Panc1 (cell line): ENCODE results near the gene TIMM17A. TPM values are rescaled to one million over a fixed set of nuclear protein-coding genes. Genes with fewer than 3 reads are reported as not detected.

Experiments
- ATAC-seq: fragments of 200-7000 bp; cut with Tn5 transposase; 2 replicates; pipeline ENCODE4 v1.9.1; 2020; ENCODE audit warnings: mild to moderate bottlenecking, moderate library complexity
- BruUV-seq: library from RNA; stranded (reverse); fragments of 400-500 nt; replicated peaks from 2 replicates; lab custom pipeline; 2021; lab: Mats Ljungman, UMichigan
- CTCF ChIA-PET: fragments of 300-600 bp; sonication (Branson Sonifier 250); formaldehyde crosslinking; loops from one replicate; lab custom pipeline; 2022; ENCODE audit warnings: antibody characterized with exemption; lab: Charles Lee
- POLR2A ChIA-PET: fragments of 300-600 bp; sonication (Branson Sonifier 250); formaldehyde crosslinking; loops from one replicate; lab custom pipeline; 2022; ENCODE audit warnings: antibody characterized with exemption; lab: Charles Lee
- DNase-seq: peaks from one replicate; pipeline ENCODE4 v3.0.0-alpha.2; 2010; ENCODE audit warnings: low read depth, low spot score
- H3K27ac ChIP-seq: 2 replicates; pipeline ENCODE4 v1.5.1; 2011; ENCODE audit warnings: mild to moderate bottlenecking, low read length, inconsistent platforms
- H3K27me3 ChIP-seq: fragments of 200-500 bp; sonication (Bioruptor generic); 2 replicates; pipeline ENCODE4 v1.6.0; 2014; ENCODE audit warnings: low read length, inconsistent platforms; ENCODE audit not compliant: control insufficient read depth, insufficient read depth
- H3K36me3 ChIP-seq: fragments of 200-500 bp; sonication (Bioruptor generic); 2 replicates; pipeline ENCODE4 v1.5.1; 2014; ENCODE audit warnings: inconsistent platforms, mild to moderate bottlenecking, low read length, moderate library complexity; ENCODE audit not compliant: control insufficient read depth, insufficient read depth
- H3K4me1 ChIP-seq: 2 replicates; pipeline ENCODE4 v1.5.1; 2011; ENCODE audit warnings: inconsistent platforms, mild to moderate bottlenecking, low read length, moderate library complexity; ENCODE audit not compliant: control insufficient read depth, insufficient read depth
- H3K4me3 ChIP-seq, 2 experiments: 2 replicates each; pipeline ENCODE4 v1.5.1; 2011 to 2012; ENCODE audit warnings: low read depth in 2 of 2, low read length in 2 of 2, mild to moderate bottlenecking in 2 of 2, inconsistent platforms in 1 of 2, moderate library complexity in 1 of 2
- H3K9me3 ChIP-seq: fragments of 200-500 bp; sonication (Bioruptor generic); 2 replicates; pipeline ENCODE4 v1.5.1; 2014; ENCODE audit warnings: low read depth, mild to moderate bottlenecking, inconsistent platforms, low read length, moderate library complexity; ENCODE audit not compliant: control insufficient read depth, insufficient read depth
- CTCF ChIP-seq: fragments of 450-650 bp; IDR thresholded peaks from 2 replicates; pipeline ENCODE4 v1.5.1; 2017; ENCODE audit warnings: mild to moderate bottlenecking
- POLR2AphosphoS5 ChIP-seq: IDR thresholded peaks from 2 replicates; pipeline ENCODE4 v1.6.1; 2012; ENCODE audit warnings: mild to moderate bottlenecking, low read depth, low read length, moderate library complexity
- REST ChIP-seq, 2 experiments: IDR thresholded peaks; 2 replicates each; pipeline ENCODE4 v1.6.1; 2011 to 2012; ENCODE audit warnings: low read depth in 2 of 2, control low read depth in 1 of 2, low read length in 1 of 2, mild to moderate bottlenecking in 1 of 2, moderate library complexity in 1 of 2; ENCODE audit not compliant: insufficient read depth in 1 of 2
- SIN3A ChIP-seq: IDR thresholded peaks from 2 replicates; pipeline ENCODE4 v1.6.1; 2012; ENCODE audit warnings: low read depth, mild to moderate bottlenecking, low read length, moderate library complexity, borderline replicate concordance; ENCODE audit not compliant: insufficient read depth
- TCF7L2 ChIP-seq: IDR thresholded peaks from 2 replicates; pipeline ENCODE4 v1.6.1; 2011; ENCODE audit warnings: mild to moderate bottlenecking, low read depth, low read length, inconsistent platforms
- in situ Hi-C: cut with HindIII; loops from 2 replicates; pipeline ENCODE4 v1.10.0; 2016; ENCODE audit warnings: low sequenced_read_pairs, low pct_unique_long_range_greater_than_20kb
- intact Hi-C: fragments of 100-400 bp; cut with micrococcal nuclease; formaldehyde crosslinking; loops from one replicate; pipeline ENCODE4 v1.10.0; 2022; ENCODE audit not compliant: unreplicated experiment
- total RNA-seq: library from RNA; stranded (reverse); gene quantifications from one replicate; pipeline ENCODE4 v1.2.1, GENCODE V29; 2021; ENCODE audit not compliant: unreplicated experiment

The TIMM17A gene
- total RNA-seq, 1 experiment from 2014 or later: 118 TPM

GRCh38 chr1:201954263-201955008, 867 bp upstream of the TIMM17A start:
- in situ Hi-C loops (no loop called here), intact Hi-C loops (no loop called here)
- ATAC-seq: no peak
- H3K27me3 ChIP-seq: no peaks in the 10 kb centered on the region
- peaks cover 4% of the 10 kb centered on the region for H3K4me1 ChIP-seq
- ChIA-PET CTCF (interaction anchor here (0.6 to 0.7 kb wide), 4 partner anchors 18 to 234 kb away, joined by 3 to 12 read pairs (median 6); no protein-coding TSS in a partner anchor), POLR2A (interaction anchor here (0.6 to 1.0 kb wide), 5 partner anchors 9 to 404 kb away, joined by 3 to 14 read pairs (median 3); no protein-coding TSS in a partner anchor)
- peaks cover 23% of the 10 kb centered on the region for H3K36me3 ChIP-seq
- peak overlapping the region; percentile 97 for H3K27ac ChIP-seq
- TF ChIP-seq CTCF (no peak), REST (IDR thresholded peaks at IDR 0.05; ENCODE audit: insufficient read depth in 1 of 2, low read depth in 2 of 2, low read length in 1 of 2) (no peak), SIN3A (no peak), POLR2AphosphoS5 (no peak)
- no peak for DNase-seq
- H3K9me3 ChIP-seq: no peaks in the 10 kb centered on the region
- TSS peak; percentile 98 for BruUV-seq
- peak overlapping the region; percentile 97 to 99 for H3K4me3 ChIP-seq

GRCh38 chr1:201955729-201956143, 433 bp downstream of the TIMM17A start:
- ChIA-PET CTCF (no interaction called here), POLR2A (interaction anchor here (0.7 kb wide), 1 partner anchor 60 kb away, joined by 3 read pairs; no protein-coding TSS in a partner anchor)
- BruUV-seq: no TSS peak
- intact Hi-C loops: no loop called here
- H3K27ac ChIP-seq: peak overlapping the region; percentile 97
- ATAC-seq: peak; percentile 66
- in situ Hi-C loops: no loop called here
- peaks cover 23% of the 10 kb centered on the region for H3K36me3 ChIP-seq
- peak overlapping the region; percentile 97 to 99 for H3K4me3 ChIP-seq
- no peak for TF ChIP-seq REST (IDR thresholded peaks at IDR 0.05; ENCODE audit: insufficient read depth in 1 of 2, low read depth in 2 of 2, low read length in 1 of 2)
- TF ChIP-seq CTCF: no peak
- TF ChIP-seq POLR2AphosphoS5: no peak
- no peak for TF ChIP-seq TCF7L2
- TF ChIP-seq SIN3A: no peak; the same call in 1 of the 2 replicates
- H3K9me3 ChIP-seq: no peaks in the 10 kb centered on the region
- DNase-seq: no peak
- peaks cover 4% of the 10 kb centered on the region for H3K4me1 ChIP-seq
- H3K27me3 ChIP-seq: no peaks in the 10 kb centered on the region
